WTC11 (cell line): ENCODE measurements around the gene PRC1. TPM values are rescaled to one million over a fixed set of nuclear protein-coding genes. Genes with fewer than 3 reads are reported as not detected.

ENCODE experiments used
- GRHL2 ChIP-seq: fragments of 250-450 bp; sonication (Bioruptor Pico); IDR thresholded peaks from 2 replicates; pipeline ENCODE4 v1.8.0; 2022; ENCODE audit warnings: mild to moderate bottlenecking, moderate library complexity; ENCODE audit not compliant: insufficient replicate concordance, severe bottlenecking
- IRF2 ChIP-seq: sonication (generic); formaldehyde crosslinking; IDR thresholded peaks from 2 replicates; pipeline ENCODE4 v1.8.0; 2022; ENCODE audit warnings: low read depth, missing genetic modification reagents, borderline replicate concordance
- JAZF1 ChIP-seq: fragments of 250-450 bp; sonication (Bioruptor Pico); IDR thresholded peaks from 2 replicates; pipeline ENCODE4 v1.9.0; 2021; ENCODE audit warnings: moderate library complexity, mild to moderate bottlenecking, inconsistent platforms
- KAT7 ChIP-seq: sonication (generic); formaldehyde crosslinking; IDR thresholded peaks from 2 replicates; pipeline ENCODE4 v1.8.1; 2023; ENCODE audit warnings: missing genetic modification reagents, mild to moderate bottlenecking, borderline replicate concordance
- MXD4 ChIP-seq: fragments of 250-450 bp; sonication (Bioruptor Pico); IDR thresholded peaks from 2 replicates; pipeline ENCODE4 v1.8.0; 2021; ENCODE audit warnings: mild to moderate bottlenecking, moderate library complexity, borderline replicate concordance
- MYBL2 ChIP-seq: sonication (generic); formaldehyde crosslinking; IDR thresholded peaks from 2 replicates; pipeline ENCODE4 v1.8.1; 2023; ENCODE audit warnings: mild to moderate bottlenecking, moderate library complexity, missing genetic modification reagents
- NR1H2 ChIP-seq: sonication (generic); formaldehyde crosslinking; IDR thresholded peaks from 2 replicates; pipeline ENCODE4 v1.9.0; 2021; ENCODE audit warnings: mild to moderate bottlenecking, moderate library complexity, missing genetic modification reagents
- SMAD4 ChIP-seq: sonication (generic); formaldehyde crosslinking; IDR thresholded peaks from 2 replicates; pipeline ENCODE4 v1.8.0; 2022; ENCODE audit warnings: mild to moderate bottlenecking, missing genetic modification reagents
- TEAD1 ChIP-seq: sonication (generic); formaldehyde crosslinking; IDR thresholded peaks from 2 replicates; pipeline ENCODE4 v1.8.0; 2022; ENCODE audit warnings: mild to moderate bottlenecking, missing genetic modification reagents
- ZNF263 ChIP-seq: sonication (generic); formaldehyde crosslinking; IDR thresholded peaks from 2 replicates; pipeline ENCODE4 v1.8.1; 2022; ENCODE audit warnings: low read depth, mild to moderate bottlenecking, moderate library complexity, missing genetic modification reagents
- ZNF317 ChIP-seq: sonication (generic); formaldehyde crosslinking; IDR thresholded peaks from 2 replicates; pipeline ENCODE4 v1.8.1; 2023; ENCODE audit warnings: low read depth, mild to moderate bottlenecking, moderate library complexity, missing genetic modification reagents, borderline replicate concordance
- ZNF423 ChIP-seq: fragments of 250-450 bp; sonication (Bioruptor Pico); IDR thresholded peaks from 2 replicates; pipeline ENCODE4 v2.1.2; 2022; ENCODE audit warnings: mild to moderate bottlenecking, moderate library complexity
- total RNA-seq: library from RNA; stranded (reverse); gene quantifications from 3 replicates; pipeline ENCODE4 v1.2.3, GENCODE V29; 2021
- TF ChIP-seq, protein P1 (sequence below): fragments of 250-450 bp; sonication (Bioruptor Pico); conservative IDR thresholded peaks from 2 replicates; pipeline ENCODE4 v1.9.0; 2021; ENCODE audit warnings: mild to moderate bottlenecking
- TF ChIP-seq, protein P2 (sequence below): sonication (generic); formaldehyde crosslinking; conservative IDR thresholded peaks from 2 replicates; pipeline ENCODE4 v1.8.1; 2022; ENCODE audit warnings: mild to moderate bottlenecking, missing genetic modification reagents
- TF ChIP-seq, protein P3 (sequence below): sonication (generic); formaldehyde crosslinking; conservative IDR thresholded peaks from 2 replicates; pipeline ENCODE4 v1.8.1; 2023; ENCODE audit warnings: mild to moderate bottlenecking, low read depth, missing genetic modification reagents, moderate library complexity
- TF ChIP-seq, protein P4 (sequence below): sonication (generic); formaldehyde crosslinking; IDR thresholded peaks from 2 replicates; pipeline ENCODE4 v1.8.1; 2022; ENCODE audit warnings: missing genetic modification reagents, borderline replicate concordance
- TF ChIP-seq, protein P5 (sequence below): sonication (generic); formaldehyde crosslinking; IDR thresholded peaks from 2 replicates; pipeline ENCODE4 v1.8.1; 2023; ENCODE audit warnings: mild to moderate bottlenecking, missing genetic modification reagents
- TF ChIP-seq, protein P6 (sequence below): sonication (generic); formaldehyde crosslinking; IDR thresholded peaks from 2 replicates; pipeline ENCODE4 v1.8.1; 2023; ENCODE audit warnings: mild to moderate bottlenecking, missing genetic modification reagents, borderline replicate concordance
- TF ChIP-seq, protein P7 (sequence below): sonication (generic); formaldehyde crosslinking; IDR thresholded peaks from 2 replicates; pipeline ENCODE4 v1.8.1; 2023; ENCODE audit warnings: mild to moderate bottlenecking, missing genetic modification reagents
- TF ChIP-seq, protein P8 (sequence below): sonication (generic); formaldehyde crosslinking; IDR thresholded peaks from 2 replicates; pipeline ENCODE4 v1.8.0; 2023; ENCODE audit warnings: mild to moderate bottlenecking, missing genetic modification reagents

PRC1 gene
- total RNA-seq, 1 experiment from 2014 or later = 130 TPM

DNA sequence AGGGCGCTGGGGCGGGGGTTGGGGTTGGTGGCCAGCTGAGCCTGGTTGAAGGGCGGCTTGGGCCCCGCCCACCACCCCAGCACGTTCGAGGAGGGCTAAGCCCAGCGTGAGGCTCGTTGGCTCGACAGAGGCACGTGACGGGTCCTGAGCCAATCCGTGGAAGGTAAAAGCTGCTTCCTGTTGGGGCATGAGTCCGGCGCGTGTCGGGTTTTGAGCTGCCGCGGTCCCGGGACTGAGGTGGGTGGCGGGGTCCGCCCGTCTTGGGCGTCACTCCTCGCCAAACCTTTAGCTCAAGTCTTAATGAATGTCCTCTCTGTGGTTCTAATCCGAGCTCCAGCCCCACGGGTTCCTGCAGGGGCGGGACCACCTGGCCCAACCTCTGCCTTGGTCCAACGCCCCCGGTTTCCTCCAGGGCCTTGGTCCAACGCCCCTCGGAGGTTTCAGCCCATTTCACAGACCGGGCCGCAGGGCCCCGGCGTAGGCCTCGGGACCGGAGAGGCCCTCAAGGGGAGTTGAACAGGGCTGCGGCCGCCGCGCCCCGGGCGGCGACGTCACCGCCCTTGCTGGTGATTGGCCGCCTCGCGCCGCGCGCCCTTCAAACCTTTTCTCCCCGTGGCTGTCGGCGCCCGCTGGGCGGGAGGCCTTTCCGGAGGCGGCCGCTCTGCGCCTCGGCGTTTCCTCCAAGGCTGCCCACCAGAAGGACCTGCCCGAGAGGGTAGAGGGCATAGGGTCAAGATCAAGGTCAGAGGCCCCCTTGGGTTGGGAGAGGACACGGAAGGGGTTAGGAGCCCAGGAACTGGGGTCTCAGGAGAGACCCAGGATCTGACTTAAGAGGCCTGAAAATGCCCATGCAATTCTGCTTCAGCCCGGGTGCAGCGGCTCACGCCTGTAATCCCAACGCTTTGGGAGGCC lies 39.4 kb downstream of the PRC1 start, which contains the start of gene RCCD1 (continued):
- TF ChIP-seq, protein P1, sequence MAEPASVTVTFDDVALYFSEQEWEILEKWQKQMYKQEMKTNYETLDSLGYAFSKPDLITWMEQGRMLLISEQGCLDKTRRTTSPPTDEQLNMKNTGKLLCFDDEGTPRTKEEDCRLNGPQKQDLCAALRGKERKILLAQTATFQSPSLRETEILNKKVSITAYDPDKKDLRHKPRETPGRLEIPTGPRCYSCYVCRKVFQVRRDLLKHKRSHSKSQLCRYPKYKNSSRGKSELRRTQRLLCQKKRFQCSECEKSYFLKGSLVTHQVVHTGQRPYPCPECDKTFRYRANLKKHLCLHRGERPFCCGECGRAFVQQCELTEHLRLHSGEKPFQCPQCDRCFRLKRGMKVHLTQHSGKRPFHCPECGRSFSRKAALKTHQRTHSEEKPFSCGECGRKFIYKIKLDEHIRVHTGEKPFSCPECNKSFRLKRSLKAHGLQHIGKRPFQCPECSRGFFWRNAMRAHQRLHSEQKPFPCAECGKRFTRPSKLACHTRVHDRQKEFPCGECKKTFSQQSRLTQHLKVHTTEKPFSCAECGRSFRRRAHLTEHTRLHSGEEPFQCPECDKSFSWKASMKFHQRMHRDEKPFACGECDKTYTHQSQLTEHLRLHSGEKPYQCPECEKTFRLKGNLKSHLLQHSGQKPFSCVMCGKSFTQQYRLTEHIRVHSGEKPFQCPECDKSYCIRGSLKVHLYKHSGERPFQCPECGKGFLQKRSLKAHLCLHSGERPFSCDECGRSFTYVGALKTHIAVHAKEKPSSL = no peak
- TF ChIP-seq, protein P2, sequence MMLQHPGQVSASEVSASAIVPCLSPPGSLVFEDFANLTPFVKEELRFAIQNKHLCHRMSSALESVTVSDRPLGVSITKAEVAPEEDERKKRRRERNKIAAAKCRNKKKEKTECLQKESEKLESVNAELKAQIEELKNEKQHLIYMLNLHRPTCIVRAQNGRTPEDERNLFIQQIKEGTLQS (CRISPR knock-in tag) = no peak
- TF ChIP-seq, protein P3, sequence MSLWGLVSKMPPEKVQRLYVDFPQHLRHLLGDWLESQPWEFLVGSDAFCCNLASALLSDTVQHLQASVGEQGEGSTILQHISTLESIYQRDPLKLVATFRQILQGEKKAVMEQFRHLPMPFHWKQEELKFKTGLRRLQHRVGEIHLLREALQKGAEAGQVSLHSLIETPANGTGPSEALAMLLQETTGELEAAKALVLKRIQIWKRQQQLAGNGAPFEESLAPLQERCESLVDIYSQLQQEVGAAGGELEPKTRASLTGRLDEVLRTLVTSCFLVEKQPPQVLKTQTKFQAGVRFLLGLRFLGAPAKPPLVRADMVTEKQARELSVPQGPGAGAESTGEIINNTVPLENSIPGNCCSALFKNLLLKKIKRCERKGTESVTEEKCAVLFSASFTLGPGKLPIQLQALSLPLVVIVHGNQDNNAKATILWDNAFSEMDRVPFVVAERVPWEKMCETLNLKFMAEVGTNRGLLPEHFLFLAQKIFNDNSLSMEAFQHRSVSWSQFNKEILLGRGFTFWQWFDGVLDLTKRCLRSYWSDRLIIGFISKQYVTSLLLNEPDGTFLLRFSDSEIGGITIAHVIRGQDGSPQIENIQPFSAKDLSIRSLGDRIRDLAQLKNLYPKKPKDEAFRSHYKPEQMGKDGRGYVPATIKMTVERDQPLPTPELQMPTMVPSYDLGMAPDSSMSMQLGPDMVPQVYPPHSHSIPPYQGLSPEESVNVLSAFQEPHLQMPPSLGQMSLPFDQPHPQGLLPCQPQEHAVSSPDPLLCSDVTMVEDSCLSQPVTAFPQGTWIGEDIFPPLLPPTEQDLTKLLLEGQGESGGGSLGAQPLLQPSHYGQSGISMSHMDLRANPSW (CRISPR knock-in tag) = no peak
- TF ChIP-seq TEAD1 (CRISPR knock-in tag) (peak; percentile 34; the same call in 1 of the 2 replicates), ZNF263 (CRISPR knock-in tag) (no peak), JAZF1 (no peak), SMAD4 (no peak), MXD4 (CRISPR knock-in tag) (no peak), GRHL2 (CRISPR knock-in tag) (no peak), ZNF423 (CRISPR knock-in tag) (no peak), MYBL2 (CRISPR knock-in tag) (peak; percentile 95), KAT7 (CRISPR knock-in tag) (no peak), ZNF317 (0 out of 2 replicates have a peak, but pooled peaks have one; percentile 30), NR1H2 (CRISPR knock-in tag) (no peak), IRF2 (CRISPR knock-in tag) (no peak)
- TF ChIP-seq, protein P4, sequence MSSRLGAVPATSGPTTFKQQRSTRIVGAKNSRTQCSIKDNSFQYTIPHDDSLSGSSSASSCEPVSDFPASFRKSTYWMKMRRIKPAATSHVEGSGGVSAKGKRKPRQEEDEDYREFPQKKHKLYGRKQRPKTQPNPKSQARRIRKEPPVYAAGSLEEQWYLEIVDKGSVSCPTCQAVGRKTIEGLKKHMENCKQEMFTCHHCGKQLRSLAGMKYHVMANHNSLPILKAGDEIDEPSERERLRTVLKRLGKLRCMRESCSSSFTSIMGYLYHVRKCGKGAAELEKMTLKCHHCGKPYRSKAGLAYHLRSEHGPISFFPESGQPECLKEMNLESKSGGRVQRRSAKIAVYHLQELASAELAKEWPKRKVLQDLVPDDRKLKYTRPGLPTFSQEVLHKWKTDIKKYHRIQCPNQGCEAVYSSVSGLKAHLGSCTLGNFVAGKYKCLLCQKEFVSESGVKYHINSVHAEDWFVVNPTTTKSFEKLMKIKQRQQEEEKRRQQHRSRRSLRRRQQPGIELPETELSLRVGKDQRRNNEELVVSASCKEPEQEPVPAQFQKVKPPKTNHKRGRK (CRISPR knock-in tag) = no peak
- TF ChIP-seq, protein P5, sequence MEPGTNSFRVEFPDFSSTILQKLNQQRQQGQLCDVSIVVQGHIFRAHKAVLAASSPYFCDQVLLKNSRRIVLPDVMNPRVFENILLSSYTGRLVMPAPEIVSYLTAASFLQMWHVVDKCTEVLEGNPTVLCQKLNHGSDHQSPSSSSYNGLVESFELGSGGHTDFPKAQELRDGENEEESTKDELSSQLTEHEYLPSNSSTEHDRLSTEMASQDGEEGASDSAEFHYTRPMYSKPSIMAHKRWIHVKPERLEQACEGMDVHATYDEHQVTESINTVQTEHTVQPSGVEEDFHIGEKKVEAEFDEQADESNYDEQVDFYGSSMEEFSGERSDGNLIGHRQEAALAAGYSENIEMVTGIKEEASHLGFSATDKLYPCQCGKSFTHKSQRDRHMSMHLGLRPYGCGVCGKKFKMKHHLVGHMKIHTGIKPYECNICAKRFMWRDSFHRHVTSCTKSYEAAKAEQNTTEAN (CRISPR knock-in tag) = no peak
- TF ChIP-seq, protein P6, sequence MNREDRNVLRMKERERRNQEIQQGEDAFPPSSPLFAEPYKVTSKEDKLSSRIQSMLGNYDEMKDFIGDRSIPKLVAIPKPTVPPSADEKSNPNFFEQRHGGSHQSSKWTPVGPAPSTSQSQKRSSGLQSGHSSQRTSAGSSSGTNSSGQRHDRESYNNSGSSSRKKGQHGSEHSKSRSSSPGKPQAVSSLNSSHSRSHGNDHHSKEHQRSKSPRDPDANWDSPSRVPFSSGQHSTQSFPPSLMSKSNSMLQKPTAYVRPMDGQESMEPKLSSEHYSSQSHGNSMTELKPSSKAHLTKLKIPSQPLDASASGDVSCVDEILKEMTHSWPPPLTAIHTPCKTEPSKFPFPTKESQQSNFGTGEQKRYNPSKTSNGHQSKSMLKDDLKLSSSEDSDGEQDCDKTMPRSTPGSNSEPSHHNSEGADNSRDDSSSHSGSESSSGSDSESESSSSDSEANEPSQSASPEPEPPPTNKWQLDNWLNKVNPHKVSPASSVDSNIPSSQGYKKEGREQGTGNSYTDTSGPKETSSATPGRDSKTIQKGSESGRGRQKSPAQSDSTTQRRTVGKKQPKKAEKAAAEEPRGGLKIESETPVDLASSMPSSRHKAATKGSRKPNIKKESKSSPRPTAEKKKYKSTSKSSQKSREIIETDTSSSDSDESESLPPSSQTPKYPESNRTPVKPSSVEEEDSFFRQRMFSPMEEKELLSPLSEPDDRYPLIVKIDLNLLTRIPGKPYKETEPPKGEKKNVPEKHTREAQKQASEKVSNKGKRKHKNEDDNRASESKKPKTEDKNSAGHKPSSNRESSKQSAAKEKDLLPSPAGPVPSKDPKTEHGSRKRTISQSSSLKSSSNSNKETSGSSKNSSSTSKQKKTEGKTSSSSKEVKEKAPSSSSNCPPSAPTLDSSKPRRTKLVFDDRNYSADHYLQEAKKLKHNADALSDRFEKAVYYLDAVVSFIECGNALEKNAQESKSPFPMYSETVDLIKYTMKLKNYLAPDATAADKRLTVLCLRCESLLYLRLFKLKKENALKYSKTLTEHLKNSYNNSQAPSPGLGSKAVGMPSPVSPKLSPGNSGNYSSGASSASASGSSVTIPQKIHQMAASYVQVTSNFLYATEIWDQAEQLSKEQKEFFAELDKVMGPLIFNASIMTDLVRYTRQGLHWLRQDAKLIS (CRISPR knock-in tag) = no peak
- TF ChIP-seq, protein P7, sequence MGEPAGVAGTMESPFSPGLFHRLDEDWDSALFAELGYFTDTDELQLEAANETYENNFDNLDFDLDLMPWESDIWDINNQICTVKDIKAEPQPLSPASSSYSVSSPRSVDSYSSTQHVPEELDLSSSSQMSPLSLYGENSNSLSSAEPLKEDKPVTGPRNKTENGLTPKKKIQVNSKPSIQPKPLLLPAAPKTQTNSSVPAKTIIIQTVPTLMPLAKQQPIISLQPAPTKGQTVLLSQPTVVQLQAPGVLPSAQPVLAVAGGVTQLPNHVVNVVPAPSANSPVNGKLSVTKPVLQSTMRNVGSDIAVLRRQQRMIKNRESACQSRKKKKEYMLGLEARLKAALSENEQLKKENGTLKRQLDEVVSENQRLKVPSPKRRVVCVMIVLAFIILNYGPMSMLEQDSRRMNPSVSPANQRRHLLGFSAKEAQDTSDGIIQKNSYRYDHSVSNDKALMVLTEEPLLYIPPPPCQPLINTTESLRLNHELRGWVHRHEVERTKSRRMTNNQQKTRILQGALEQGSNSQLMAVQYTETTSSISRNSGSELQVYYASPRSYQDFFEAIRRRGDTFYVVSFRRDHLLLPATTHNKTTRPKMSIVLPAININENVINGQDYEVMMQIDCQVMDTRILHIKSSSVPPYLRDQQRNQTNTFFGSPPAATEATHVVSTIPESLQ (CRISPR knock-in tag) = no peak
- TF ChIP-seq, protein P8, sequence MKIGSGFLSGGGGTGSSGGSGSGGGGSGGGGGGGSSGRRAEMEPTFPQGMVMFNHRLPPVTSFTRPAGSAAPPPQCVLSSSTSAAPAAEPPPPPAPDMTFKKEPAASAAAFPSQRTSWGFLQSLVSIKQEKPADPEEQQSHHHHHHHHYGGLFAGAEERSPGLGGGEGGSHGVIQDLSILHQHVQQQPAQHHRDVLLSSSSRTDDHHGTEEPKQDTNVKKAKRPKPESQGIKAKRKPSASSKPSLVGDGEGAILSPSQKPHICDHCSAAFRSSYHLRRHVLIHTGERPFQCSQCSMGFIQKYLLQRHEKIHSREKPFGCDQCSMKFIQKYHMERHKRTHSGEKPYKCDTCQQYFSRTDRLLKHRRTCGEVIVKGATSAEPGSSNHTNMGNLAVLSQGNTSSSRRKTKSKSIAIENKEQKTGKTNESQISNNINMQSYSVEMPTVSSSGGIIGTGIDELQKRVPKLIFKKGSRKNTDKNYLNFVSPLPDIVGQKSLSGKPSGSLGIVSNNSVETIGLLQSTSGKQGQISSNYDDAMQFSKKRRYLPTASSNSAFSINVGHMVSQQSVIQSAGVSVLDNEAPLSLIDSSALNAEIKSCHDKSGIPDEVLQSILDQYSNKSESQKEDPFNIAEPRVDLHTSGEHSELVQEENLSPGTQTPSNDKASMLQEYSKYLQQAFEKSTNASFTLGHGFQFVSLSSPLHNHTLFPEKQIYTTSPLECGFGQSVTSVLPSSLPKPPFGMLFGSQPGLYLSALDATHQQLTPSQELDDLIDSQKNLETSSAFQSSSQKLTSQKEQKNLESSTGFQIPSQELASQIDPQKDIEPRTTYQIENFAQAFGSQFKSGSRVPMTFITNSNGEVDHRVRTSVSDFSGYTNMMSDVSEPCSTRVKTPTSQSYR (CRISPR knock-in tag) = no peak
